K562 (cell line): Measurements from ENCODE around the gene ABRAXAS1.

Experiments
- ATF7 ChIP-seq: fragments of 450-650 bp; IDR thresholded peaks from 2 replicates; pipeline ENCODE4 v1.7.1; 2014; ENCODE audit warnings: mild to moderate bottlenecking, moderate library complexity
- BRF2 ChIP-seq: IDR thresholded peaks from 3 replicates; pipeline ENCODE4 v1.6.1; 2011; ENCODE audit warnings: borderline replicate concordance, mild to moderate bottlenecking; ENCODE audit not compliant: insufficient read length, insufficient read depth
- CTCF ChIP-seq, 3 experiments: IDR thresholded peaks in 2 of 3; conservative IDR thresholded peaks in 1 of 3; 2 replicates each; pipeline ENCODE4 v1.5.1; 2011 to 2012; ENCODE audit warnings: low read length in 3 of 3, mild to moderate bottlenecking in 3 of 3, control low read depth in 2 of 3, improper control_type of control experiment in 1 of 3, inconsistent platforms in 1 of 3, low read depth in 1 of 3, mixed read lengths in 1 of 3, moderate library complexity in 1 of 3; ENCODE audit not compliant: insufficient read depth in 2 of 3
- EGR1 ChIP-seq: fragments of 450-650 bp; conservative IDR thresholded peaks from 2 replicates; pipeline ENCODE4 v1.6.1; 2017; ENCODE audit warnings: mild to moderate bottlenecking
- HCFC1 ChIP-seq: IDR thresholded peaks from 2 replicates; pipeline ENCODE4 v1.6.1; 2012; ENCODE audit warnings: low read depth, low read length, improper control_type of control experiment
- PRMT5 ChIP-seq: sonication (generic); formaldehyde crosslinking; IDR thresholded peaks from 2 replicates; pipeline ENCODE4 v1.5.0; 2020; ENCODE audit warnings: missing genetic modification reagents
- SMAD4 ChIP-seq: fragments of 250-450 bp; sonication (Bioruptor Pico); conservative IDR thresholded peaks from 2 replicates; pipeline ENCODE4 v1.8.0; 2021; ENCODE audit warnings: inconsistent platforms, mild to moderate bottlenecking, moderate library complexity
- YY1 ChIP-seq, 3 experiments: IDR thresholded peaks; 2 replicates each; pipeline ENCODE4 v1.6.1; 2011; ENCODE audit warnings: low read length in 2 of 3, mild to moderate bottlenecking in 2 of 3, moderate library complexity in 2 of 3, borderline replicate concordance in 1 of 3, control low read depth in 1 of 3, low read depth in 1 of 3; ENCODE audit not compliant: insufficient read depth in 3 of 3, insufficient replicate concordance in 2 of 3, control insufficient read depth in 1 of 3, insufficient read length in 1 of 3; ENCODE audit errors: extremely low read depth in 1 of 3
- ZBTB11 ChIP-seq, 3 experiments: fragments of 200-800 bp in 1 of 3; fragments of 250-450 bp in 1 of 3; fragments of 450-650 bp in 1 of 3; sonication (Bioruptor Pico) in 1 of 3; sonication (Bioruptor generic) in 1 of 3; formaldehyde crosslinking in 1 of 3; IDR thresholded peaks; 2 replicates each; pipeline versions ENCODE4 v1.6.1 to v1.8.0; 2016 to 2022; ENCODE audit warnings: mild to moderate bottlenecking in 2 of 3, missing genetic modification characterization in 2 of 3, missing compliant biosample characterization in 1 of 3, moderate library complexity in 1 of 3
- ZNF282 ChIP-seq: sonication (generic); formaldehyde crosslinking; IDR thresholded peaks from 2 replicates; pipeline ENCODE4 v1.8.1; 2023; ENCODE audit warnings: missing genetic modification reagents
- ZNF75A ChIP-seq: fragments of 450-650 bp; formaldehyde crosslinking; IDR thresholded peaks from 2 replicates; pipeline ENCODE4 v1.4.0; 2020; ENCODE audit warnings: mild to moderate bottlenecking
- TF ChIP-seq, protein P1 (sequence below), 2 experiments: fragments of 450-650 bp in 1 of 2; sonication (generic) in 1 of 2; formaldehyde crosslinking in 1 of 2; IDR thresholded peaks; 2 replicates each; pipeline versions ENCODE4 v1.7.1 to v1.9.0; 2016 to 2022; ENCODE audit warnings: inconsistent platforms in 1 of 2, mild to moderate bottlenecking in 1 of 2, missing genetic modification reagents in 1 of 2
- TF ChIP-seq, protein P2 (sequence below): IDR thresholded peaks from 2 replicates; pipeline ENCODE4 v1.6.1; 2016; ENCODE audit warnings: missing genetic modification characterization, missing compliant biosample characterization

GRCh38 chr4:83504503-83504902 lies 19.6 kb upstream of the ABRAXAS1 start:
- no peak for TF ChIP-seq CTCF (IDR thresholded peaks at IDR 0.05 in 2 of 3, conservative IDR thresholded peaks at IDR 0.05 in 1 of 3; ENCODE audit: insufficient read depth in 2 of 3, low read depth in 1 of 3, low read length in 3 of 3)
- no peak for TF ChIP-seq ZBTB11 (CRISPR knock-in tag; IDR thresholded peaks at IDR 0.05)
- no peak for TF ChIP-seq YY1 (IDR thresholded peaks at IDR 0.05; ENCODE audit: borderline replicate concordance in 1 of 3, control insufficient read depth in 1 of 3, extremely low read depth in 1 of 3, insufficient read depth in 3 of 3, insufficient read length in 1 of 3, insufficient replicate concordance in 2 of 3, low read depth in 1 of 3, low read length in 2 of 3)
- TF ChIP-seq EGR1 = no peak
- TF ChIP-seq BRF2 = no peak
- no peak for TF ChIP-seq PRMT5 (CRISPR knock-in tag)
- TF ChIP-seq SMAD4 (CRISPR knock-in tag) = no peak
- TF ChIP-seq, protein P1, sequence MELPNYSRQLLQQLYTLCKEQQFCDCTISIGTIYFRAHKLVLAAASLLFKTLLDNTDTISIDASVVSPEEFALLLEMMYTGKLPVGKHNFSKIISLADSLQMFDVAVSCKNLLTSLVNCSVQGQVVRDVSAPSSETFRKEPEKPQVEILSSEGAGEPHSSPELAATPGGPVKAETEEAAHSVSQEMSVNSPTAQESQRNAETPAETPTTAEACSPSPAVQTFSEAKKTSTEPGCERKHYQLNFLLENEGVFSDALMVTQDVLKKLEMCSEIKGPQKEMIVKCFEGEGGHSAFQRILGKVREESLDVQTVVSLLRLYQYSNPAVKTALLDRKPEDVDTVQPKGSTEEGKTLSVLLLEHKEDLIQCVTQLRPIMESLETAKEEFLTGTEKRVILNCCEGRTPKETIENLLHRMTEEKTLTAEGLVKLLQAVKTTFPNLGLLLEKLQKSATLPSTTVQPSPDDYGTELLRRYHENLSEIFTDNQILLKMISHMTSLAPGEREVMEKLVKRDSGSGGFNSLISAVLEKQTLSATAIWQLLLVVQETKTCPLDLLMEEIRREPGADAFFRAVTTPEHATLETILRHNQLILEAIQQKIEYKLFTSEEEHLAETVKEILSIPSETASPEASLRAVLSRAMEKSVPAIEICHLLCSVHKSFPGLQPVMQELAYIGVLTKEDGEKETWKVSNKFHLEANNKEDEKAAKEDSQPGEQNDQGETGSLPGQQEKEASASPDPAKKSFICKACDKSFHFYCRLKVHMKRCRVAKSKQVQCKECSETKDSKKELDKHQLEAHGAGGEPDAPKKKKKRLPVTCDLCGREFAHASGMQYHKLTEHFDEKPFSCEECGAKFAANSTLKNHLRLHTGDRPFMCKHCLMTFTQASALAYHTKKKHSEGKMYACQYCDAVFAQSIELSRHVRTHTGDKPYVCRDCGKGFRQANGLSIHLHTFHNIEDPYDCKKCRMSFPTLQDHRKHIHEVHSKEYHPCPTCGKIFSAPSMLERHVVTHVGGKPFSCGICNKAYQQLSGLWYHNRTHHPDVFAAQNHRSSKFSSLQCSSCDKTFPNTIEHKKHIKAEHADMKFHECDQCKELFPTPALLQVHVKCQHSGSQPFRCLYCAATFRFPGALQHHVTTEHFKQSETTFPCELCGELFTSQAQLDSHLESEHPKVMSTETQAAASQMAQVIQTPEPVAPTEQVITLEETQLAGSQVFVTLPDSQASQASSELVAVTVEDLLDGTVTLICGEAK (IDR thresholded peaks at IDR 0.05) = no peak
- TF ChIP-seq, protein P1 (CRISPR knock-in tag; IDR thresholded peaks at IDR 0.05) = no peak
- no peak for TF ChIP-seq ZNF282 (CRISPR knock-in tag)
- no peak for TF ChIP-seq HCFC1
- TF ChIP-seq, protein P2, sequence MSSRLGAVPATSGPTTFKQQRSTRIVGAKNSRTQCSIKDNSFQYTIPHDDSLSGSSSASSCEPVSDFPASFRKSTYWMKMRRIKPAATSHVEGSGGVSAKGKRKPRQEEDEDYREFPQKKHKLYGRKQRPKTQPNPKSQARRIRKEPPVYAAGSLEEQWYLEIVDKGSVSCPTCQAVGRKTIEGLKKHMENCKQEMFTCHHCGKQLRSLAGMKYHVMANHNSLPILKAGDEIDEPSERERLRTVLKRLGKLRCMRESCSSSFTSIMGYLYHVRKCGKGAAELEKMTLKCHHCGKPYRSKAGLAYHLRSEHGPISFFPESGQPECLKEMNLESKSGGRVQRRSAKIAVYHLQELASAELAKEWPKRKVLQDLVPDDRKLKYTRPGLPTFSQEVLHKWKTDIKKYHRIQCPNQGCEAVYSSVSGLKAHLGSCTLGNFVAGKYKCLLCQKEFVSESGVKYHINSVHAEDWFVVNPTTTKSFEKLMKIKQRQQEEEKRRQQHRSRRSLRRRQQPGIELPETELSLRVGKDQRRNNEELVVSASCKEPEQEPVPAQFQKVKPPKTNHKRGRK (tag) = no peak
- TF ChIP-seq ATF7 = no peak
- no peak for TF ChIP-seq ZNF75A (CRISPR knock-in tag)
